ENCODE measurements around the gene SLC2A6. TPM values are rescaled to one million over a fixed set of nuclear protein-coding genes. Genes with fewer than 3 reads are reported as not detected.

The SLC2A6 gene
- total and polyA plus RNA-seq, 2 experiments from 2014 or later = 7.3 to 10.6 TPM

GRCh38 chr9:133516961-133517350, 38.1 kb upstream of the SLC2A6 start:
- Histone ChIP-seq H4K20me1 (ENCODE audit: insufficient read depth, poor library complexity, severe bottlenecking) (no peaks in the 10 kb centered on the region), H3K36me3 (replicated peaks; ENCODE audit: insufficient read depth, low read depth) (no peaks in the 10 kb centered on the region), H3K4me1 (ENCODE audit: insufficient read depth) (peaks cover 4% of the 10 kb centered on the region), H2AFZ (no peak overlapping the region), H3K9me2 (replicated peaks; ENCODE audit: insufficient read depth) (no peaks in the 10 kb centered on the region), H3K9me3 (ENCODE audit: low read depth) (no peaks in the 10 kb centered on the region), H3K27me3 (no peaks in the 10 kb centered on the region), H3K27ac (no peak overlapping the region), H3K4me2 (no peak overlapping the region), H3K79me2 (no peaks in the 10 kb centered on the region), H3K4me3 (no peak overlapping the region)
- DNase-seq (ENCODE audit: low spot score) = no peak
- 86% methylated on average over 9 of the region's 9 CpGs for WGBS (ENCODE audit: low lambda C conversion rate, missing lambda C conversion rate)
- TF ChIP-seq EZH2phosphoT487 (IDR thresholded peaks at IDR 0.05; ENCODE audit: low read depth, severe bottlenecking, unreplicated experiment) (no peak), CTCF (IDR thresholded peaks at IDR 0.05; ENCODE audit: poor library complexity) (no peak), EZH2 (IDR thresholded peaks at IDR 0.05; ENCODE audit: borderline replicate concordance) (no peak)

GRCh38 chr9:133516256-133516960, 37.5 kb upstream of the SLC2A6 start:
- WGBS (ENCODE audit: low lambda C conversion rate, missing lambda C conversion rate) = 90% methylated on average over 11 of the region's 11 CpGs
- no peaks in the 10 kb centered on the region for H4K20me1 ChIP-seq (ENCODE audit: insufficient read depth, poor library complexity, severe bottlenecking)
- H3K36me3 ChIP-seq (replicated peaks; ENCODE audit: insufficient read depth, low read depth) = no peaks in the 10 kb centered on the region
- DNase-seq (ENCODE audit: low spot score) = no peak
- no peak for TF ChIP-seq EZH2phosphoT487 (IDR thresholded peaks at IDR 0.05; ENCODE audit: low read depth, severe bottlenecking, unreplicated experiment)
- no peak for TF ChIP-seq CTCF (IDR thresholded peaks at IDR 0.05; ENCODE audit: poor library complexity)
- no peak for TF ChIP-seq EZH2 (IDR thresholded peaks at IDR 0.05; ENCODE audit: borderline replicate concordance)
- H3K9me2 ChIP-seq (replicated peaks; ENCODE audit: insufficient read depth) = no peaks in the 10 kb centered on the region
- no peak overlapping the region for H3K27ac ChIP-seq
- no peaks in the 10 kb centered on the region for H3K9me3 ChIP-seq (ENCODE audit: low read depth)
- H3K4me2 ChIP-seq = no peak overlapping the region
- no peak overlapping the region for H2AFZ ChIP-seq
- H3K27me3 ChIP-seq = no peaks in the 10 kb centered on the region
- no peaks in the 10 kb centered on the region for H3K79me2 ChIP-seq
- H3K4me3 ChIP-seq = no peak overlapping the region
- H3K4me1 ChIP-seq (ENCODE audit: insufficient read depth) = peaks cover 4% of the 10 kb centered on the region

- no peaks in the 10 kb centered on the region for H3K9me2 ChIP-seq (replicated peaks; ENCODE audit: insufficient read depth)
- H3K4me1 ChIP-seq (ENCODE audit: insufficient read depth) = peaks cover 4% of the 10 kb centered on the region
- no peak overlapping the region for H3K27ac ChIP-seq
- no peak overlapping the region for H3K4me3 ChIP-seq
- 90% methylated on average over 17 of the region's 17 CpGs for WGBS (ENCODE audit: low lambda C conversion rate, missing lambda C conversion rate)
- DNase-seq (ENCODE audit: low spot score) = no peak
- no peak overlapping the region for H2AFZ ChIP-seq
- no peaks in the 10 kb centered on the region for H3K9me3 ChIP-seq (ENCODE audit: low read depth)
- H3K79me2 ChIP-seq = no peaks in the 10 kb centered on the region
- H4K20me1 ChIP-seq (ENCODE audit: insufficient read depth, poor library complexity, severe bottlenecking) = no peaks in the 10 kb centered on the region
- no peak overlapping the region for H3K4me2 ChIP-seq
- no peaks in the 10 kb centered on the region for H3K36me3 ChIP-seq (replicated peaks; ENCODE audit: insufficient read depth, low read depth)
- no peak for TF ChIP-seq EZH2phosphoT487 (IDR thresholded peaks at IDR 0.05; ENCODE audit: low read depth, severe bottlenecking, unreplicated experiment)
- no peak for TF ChIP-seq CTCF (IDR thresholded peaks at IDR 0.05; ENCODE audit: poor library complexity)
- no peak for TF ChIP-seq EZH2 (IDR thresholded peaks at IDR 0.05; ENCODE audit: borderline replicate concordance)
- no peaks in the 10 kb centered on the region for H3K27me3 ChIP-seq
Measured at GRCh38 chr9:133515615-133516255, 36.8 kb upstream of the SLC2A6 start.
